Heart left ventricle (tissue), 13 donors: ENCODE data around the gene ARGFX.

Experiments used
- POLR2A ChIP-seq, 2 donors: fragments of 450-650 bp; IDR thresholded peaks; one replicate each; pipeline ENCODE4 v1.6.1; 2017; ENCODE audit warnings: antibody characterized with exemption in 2 of 2, mild to moderate bottlenecking in 2 of 2, moderate library complexity in 2 of 2
- TF ChIP-seq, protein P1 (sequence below), 12 donors: fragments of 200-600 bp; sonication (generic) in 4 of 12; IDR thresholded peaks; one replicate each; pipeline versions ENCODE4 v1.5.0 to v1.8.0; 2018 to 2022; ENCODE audit warnings: antibody characterized with exemption in 12 of 12, mild to moderate bottlenecking in 5 of 12
- donor health status: ischemic (EF 13 %, LVEDD 7.1; RV severe dilation, severe dysfunction).
- donor health status: DM: no; HTN: yes; CAD: no.
- donor health status: DM: no; HTN: no; CAD: no.
- donor health status: ischemic (EF 25% LVEDD 6.9; RV normal size, moderate dysfunction).
- donor health status: ischemic (EF 25% LVEDD 5.7; RV mildly dilated, moderate dysfunction).
- donor health status: ischemic (EF 35%, LVEDD 5.7; RV mildly dilated, moderate dysfunction).
- donor health status: nonischemic (EF 11% LVEDD 7.7; RV severe dilation, severe dysfunction).
- donor health status: DM: yes; HTN: yes; CAD: no.
- donor health status: PGD.
- donor health status: ischemic (EF 29% LVEDD 5.4; RV normal size, mild dysfunction).
- donor health status: nonischemic (EF 23%, LVEDD 6.1; RV moderate dilation, normal function).

GRCh38 chr3:121567649-121568048 lies at the start of gene ARGFX:
- TF ChIP-seq, protein P1, sequence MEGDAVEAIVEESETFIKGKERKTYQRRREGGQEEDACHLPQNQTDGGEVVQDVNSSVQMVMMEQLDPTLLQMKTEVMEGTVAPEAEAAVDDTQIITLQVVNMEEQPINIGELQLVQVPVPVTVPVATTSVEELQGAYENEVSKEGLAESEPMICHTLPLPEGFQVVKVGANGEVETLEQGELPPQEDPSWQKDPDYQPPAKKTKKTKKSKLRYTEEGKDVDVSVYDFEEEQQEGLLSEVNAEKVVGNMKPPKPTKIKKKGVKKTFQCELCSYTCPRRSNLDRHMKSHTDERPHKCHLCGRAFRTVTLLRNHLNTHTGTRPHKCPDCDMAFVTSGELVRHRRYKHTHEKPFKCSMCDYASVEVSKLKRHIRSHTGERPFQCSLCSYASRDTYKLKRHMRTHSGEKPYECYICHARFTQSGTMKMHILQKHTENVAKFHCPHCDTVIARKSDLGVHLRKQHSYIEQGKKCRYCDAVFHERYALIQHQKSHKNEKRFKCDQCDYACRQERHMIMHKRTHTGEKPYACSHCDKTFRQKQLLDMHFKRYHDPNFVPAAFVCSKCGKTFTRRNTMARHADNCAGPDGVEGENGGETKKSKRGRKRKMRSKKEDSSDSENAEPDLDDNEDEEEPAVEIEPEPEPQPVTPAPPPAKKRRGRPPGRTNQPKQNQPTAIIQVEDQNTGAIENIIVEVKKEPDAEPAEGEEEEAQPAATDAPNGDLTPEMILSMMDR (IDR thresholded peaks at IDR 0.05) = no peak
- TF ChIP-seq POLR2A (IDR thresholded peaks at IDR 0.05) = no peak
